Kidney (tissue), 14 donors: ENCODE data around the gene AR. TPM values are rescaled to one million over a fixed set of nuclear protein-coding genes. Genes with fewer than 3 reads are reported as not detected.

Experiments
- DNase-seq, 5 donors: peaks; one replicate each; pipeline ENCODE4 v3.0.0-alpha.2; 2013 to 2020
- FAIRE-seq: peaks from 2 replicates; lab custom pipeline; 2012; peaks lifted over from hg19 to GRCh38; lab: Jason Lieb, UNC
- H3K27ac ChIP-seq, 2 donors: one replicate each; pipeline ENCODE4 v1.7.0; 2013; ENCODE audit warnings: low read depth in 2 of 2, low read length in 2 of 2, inconsistent platforms in 1 of 2
- H3K27me3 ChIP-seq: one replicate; pipeline ENCODE4 v1.7.1; 2013; ENCODE audit warnings: low read length, inconsistent platforms; ENCODE audit not compliant: control insufficient read depth, insufficient read depth
- H3K36me3 ChIP-seq, 3 donors: one replicate each; pipeline versions ENCODE4 v1.7.0 to v1.7.1; 2013; ENCODE audit warnings: low read length in 3 of 3, control low read depth in 1 of 3, inconsistent platforms in 1 of 3; ENCODE audit not compliant: insufficient read depth in 3 of 3, control insufficient read depth in 2 of 3
- H3K4me1 ChIP-seq, 3 donors: one replicate each; pipeline versions ENCODE4 v1.7.0 to v1.7.1; 2013; ENCODE audit warnings: low read length in 3 of 3, inconsistent platforms in 1 of 3, low read depth in 1 of 3; ENCODE audit not compliant: control insufficient read depth in 2 of 3, insufficient read depth in 2 of 3
- H3K4me3 ChIP-seq, 3 donors: one replicate each; pipeline versions ENCODE4 v1.7.0 to v1.8.1; 2013; ENCODE audit warnings: low read length in 3 of 3, control low read depth in 1 of 3, inconsistent platforms in 1 of 3
- H3K9ac ChIP-seq, 3 donors: one replicate each; pipeline versions ENCODE4 v1.7.0 to v1.7.1; 2013; ENCODE audit warnings: low read length in 3 of 3, control low read depth in 1 of 3, inconsistent platforms in 1 of 3
- H3K9me3 ChIP-seq, 3 donors: one replicate each; pipeline versions ENCODE4 v1.7.0 to v1.7.1; 2013; ENCODE audit warnings: low read length in 3 of 3, control low read depth in 1 of 3, inconsistent platforms in 1 of 3; ENCODE audit not compliant: control insufficient read depth in 2 of 3, insufficient read depth in 1 of 3
- CTCF ChIP-seq: IDR thresholded peaks from 3 replicates; pipeline ENCODE4 v1.5.1; 2012; ENCODE audit warnings: mild to moderate bottlenecking, moderate library complexity, borderline replicate concordance; ENCODE audit not compliant: insufficient read depth; ENCODE audit errors: extremely low read depth
- intact Hi-C: fragments of 100-400 bp; cut with DNase I; formaldehyde crosslinking; loops from one replicate; pipeline ENCODE4 v1.11.1; 2022
- polyA plus RNA-seq: library from polyadenylated mRNA; stranded (reverse); fragments of 350-450 nt; fragmentation: Illumina TruSeq; extraction: RNeasy Lipid Tissue Mini Kit (QIAGEN cat#74804); gene quantifications from one replicate; pipeline ENCODE4 v1.2.3, GENCODE V29; 2014; ENCODE audit warnings: low read depth, low replicate concordance; ENCODE audit not compliant: insufficient read depth
- total RNA-seq: library from RNA; stranded (reverse); fragmentation: NEBNext Ultra II Directional; extraction: Animal tissue kit (Norgen Biotek cat#: 25700); gene quantifications from one replicate; pipeline ENCODE4 v1.2.1, GENCODE V29; 2021
- donor health status: control.
- donor health status: control.
- donor health status: control.
- donor health status: control.
- donor health status: control.
- donor health status: DM: yes; HTN: yes; CAD: no.
- donor health status: Normal renal cell carcinoma (clear cell type).

Gene AR
- total and polyA plus RNA-seq, 2 donors from 2014 or later = 1.6 to 13.6 TPM

- Histone ChIP-seq H3K36me3 (no peaks in the 10 kb centered on the region), H3K9ac (no peak overlapping the region), H3K9me3 (no peaks in the 10 kb centered on the region), H3K4me1 (peaks cover 0 to 4% (median 0%) of the 10 kb centered on the region in 3 donors), H3K27me3 (no peaks in the 10 kb centered on the region), H3K4me3 (no peak overlapping the region), H3K27ac (no peak overlapping the region)
- no peak for TF ChIP-seq CTCF
- FAIRE-seq (no peak), DNase-seq (no peak)
- intact Hi-C loops = no loop called here
Measured at GRCh38 chrX:67583171-67583570, 39.4 kb downstream of the AR start.

- FAIRE-seq (no peak), DNase-seq (no peak)
- Histone ChIP-seq H3K4me3 (no peak overlapping the region), H3K27me3 (no peaks in the 10 kb centered on the region), H3K36me3 (no peaks in the 10 kb centered on the region), H3K27ac (no peak overlapping the region), H3K9me3 (no peaks in the 10 kb centered on the region), H3K4me1 (peaks cover 0 to 4% (median 0%) of the 10 kb centered on the region in 3 donors), H3K9ac (no peak overlapping the region)
- TF ChIP-seq CTCF = no peak
- intact Hi-C loops = no loop called here
Measured at GRCh38 chrX:67585401-67585800, 41.6 kb downstream of the AR start.

- Histone ChIP-seq H3K4me3 (no peak overlapping the region), H3K4me1 (peaks cover 0 to 4% (median 0%) of the 10 kb centered on the region in 3 donors), H3K27ac (no peak overlapping the region), H3K27me3 (no peaks in the 10 kb centered on the region), H3K36me3 (no peaks in the 10 kb centered on the region), H3K9me3 (no peaks in the 10 kb centered on the region), H3K9ac (no peak overlapping the region)
- no peak for DNase-seq
- intact Hi-C loops = no loop called here
- no peak for TF ChIP-seq CTCF
- no peak for FAIRE-seq
Measured at GRCh38 chrX:67587946-67588624, 44.3 kb downstream of the AR start.
